NCI-H446 treated with DMSO at 0.1 percent for 48 hours (cell line): ENCODE data around the gene HTRA2.
A peak's percentile ranks its signal among the peaks of the same experiment; 100 is the strongest.

Experiments
- DNase-seq: peaks from one replicate; lab custom pipeline; 2025; lab: John Stamatoyannopoulos, UW

HTRA2 gene

GRCh38 chr2:74542978-74543377 lies 13.2 kb downstream of the HTRA2 start:
- DNase-seq = no peak

GRCh38 chr2:74544634-74545033 lies 14.9 kb downstream of the HTRA2 start:
- DNase-seq = no peak

GRCh38 chr2:74546004-74546403 lies 16.3 kb downstream of the HTRA2 start:
- DNase-seq = no peak

- DNase-seq = peak; percentile 22
These were observed 18.7 kb downstream of the HTRA2 start for GRCh38 chr2:74548285-74548899.

- DNase-seq = no peak
These were observed 19.4 kb downstream of the HTRA2 start for GRCh38 chr2:74548900-74549826.

GRCh38 chr2:74550231-74550630 lies 20.5 kb downstream of the HTRA2 start:
- no peak for DNase-seq

GRCh38 chr2:74551530-74551929 lies 21.8 kb downstream of the HTRA2 start:
- no peak for DNase-seq

- DNase-seq = no peak
These were observed 22.5 kb downstream of the HTRA2 start for GRCh38 chr2:74551942-74552913.

- no peak for DNase-seq
These were observed 23.4 kb downstream of the HTRA2 start for GRCh38 chr2:74552914-74553811.

- DNase-seq = peak; percentile 25
These were observed 24.4 kb downstream of the HTRA2 start, which contains the start of the genes DOK1 and LOXL3 for GRCh38 chr2:74553892-74554819. Gene DOK1, plus strand, starts transcription at chr2:74554720. Its CDS starts 35 bp downstream, at chr2:74554755. Gene LOXL3, minus strand, starts transcription at chr2:74553942. Its CDS starts 1,308 bp downstream, at chr2:74552634.

- DNase-seq = no peak
These were observed 25.2 kb downstream of the HTRA2 start for GRCh38 chr2:74554820-74555531.

GRCh38 chr2:74555610-74556103 lies 25.9 kb downstream of the HTRA2 start:
- DNase-seq = no peak

- DNase-seq = no peak
These were observed 26.4 kb downstream of the HTRA2 start for GRCh38 chr2:74556159-74556558.

- no peak for DNase-seq
These were observed 27.2 kb downstream of the HTRA2 start for GRCh38 chr2:74556831-74557370.

- DNase-seq = no peak
These were observed 28.8 kb downstream of the HTRA2 start for GRCh38 chr2:74558284-74559230.

- DNase-seq = no peak
These were observed 30.2 kb downstream of the HTRA2 start for GRCh38 chr2:74559912-74560311.

- no peak for DNase-seq
These were observed 30.9 kb downstream of the HTRA2 start for GRCh38 chr2:74560591-74560990.
